ENCODE measurements around the gene YJEFN3.

Gene YJEFN3

GRCh38 chr19:19543101-19543500 is 14.4 kb downstream of the YJEFN3 start:
- no peaks in the 10 kb centered on the region for H3K36me3 ChIP-seq (ENCODE audit: control insufficient read depth, insufficient read depth, low read length)

DNA sequence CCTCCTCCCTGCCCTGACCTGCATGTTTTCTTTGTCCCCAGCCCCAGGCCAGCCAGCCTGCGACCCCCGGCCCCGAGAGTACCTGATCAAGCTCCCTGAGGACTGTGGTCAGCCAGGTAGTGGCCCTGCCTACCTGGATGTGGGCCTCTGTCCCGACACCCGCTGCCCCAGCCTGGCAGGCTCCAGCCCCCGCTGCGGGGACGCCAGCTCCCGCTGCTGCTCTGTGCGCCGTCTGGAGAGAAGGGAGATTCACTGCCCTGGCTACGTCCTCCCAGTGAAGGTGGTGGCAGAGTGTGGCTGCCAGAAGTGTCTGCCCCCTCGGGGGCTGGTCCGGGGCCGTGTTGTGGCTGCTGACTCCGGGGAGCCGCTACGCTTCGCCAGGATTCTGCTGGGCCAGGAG is 14.9 kb downstream of the YJEFN3 start:
- no peak overlapping the region for H3K4me3 ChIP-seq (ENCODE audit: low read depth, low read length)
- H3K27me3 ChIP-seq (ENCODE audit: control insufficient read depth, insufficient read depth, low read length), result peaks cover 22% of the 10 kb centered on the region
- H3K9ac ChIP-seq (ENCODE audit: low read length), result no peak overlapping the region
- no peaks in the 10 kb centered on the region for H3K36me3 ChIP-seq (ENCODE audit: control insufficient read depth, insufficient read depth, low read length)
- H3K27ac ChIP-seq (ENCODE audit: low read depth, low read length), result no peak overlapping the region
- peaks cover 8% of the 10 kb centered on the region; the same call in 1 of the 2 replicates for H3K4me1 ChIP-seq (ENCODE audit: control insufficient read depth, insufficient read depth, low read length)
- H3K9me3 ChIP-seq (ENCODE audit: control insufficient read depth, insufficient read depth, low read depth, low read length), result no peaks in the 10 kb centered on the region

More at GRCh38 chr19:19543101-19543500, 14.4 kb downstream of the YJEFN3 start:
- Histone ChIP-seq H3K27me3 (ENCODE audit: control insufficient read depth, insufficient read depth, low read length) (peaks cover 27% of the 10 kb centered on the region), H3K9ac (ENCODE audit: low read length) (no peak overlapping the region), H3K27ac (ENCODE audit: low read depth, low read length) (no peak overlapping the region), H3K9me3 (ENCODE audit: control insufficient read depth, insufficient read depth, low read depth, low read length) (no peaks in the 10 kb centered on the region), H3K4me1 (ENCODE audit: control insufficient read depth, insufficient read depth, low read length) (peaks cover 8% of the 10 kb centered on the region; the same call in 1 of the 2 replicates), H3K4me3 (ENCODE audit: low read depth, low read length) (no peak overlapping the region)

DNA sequence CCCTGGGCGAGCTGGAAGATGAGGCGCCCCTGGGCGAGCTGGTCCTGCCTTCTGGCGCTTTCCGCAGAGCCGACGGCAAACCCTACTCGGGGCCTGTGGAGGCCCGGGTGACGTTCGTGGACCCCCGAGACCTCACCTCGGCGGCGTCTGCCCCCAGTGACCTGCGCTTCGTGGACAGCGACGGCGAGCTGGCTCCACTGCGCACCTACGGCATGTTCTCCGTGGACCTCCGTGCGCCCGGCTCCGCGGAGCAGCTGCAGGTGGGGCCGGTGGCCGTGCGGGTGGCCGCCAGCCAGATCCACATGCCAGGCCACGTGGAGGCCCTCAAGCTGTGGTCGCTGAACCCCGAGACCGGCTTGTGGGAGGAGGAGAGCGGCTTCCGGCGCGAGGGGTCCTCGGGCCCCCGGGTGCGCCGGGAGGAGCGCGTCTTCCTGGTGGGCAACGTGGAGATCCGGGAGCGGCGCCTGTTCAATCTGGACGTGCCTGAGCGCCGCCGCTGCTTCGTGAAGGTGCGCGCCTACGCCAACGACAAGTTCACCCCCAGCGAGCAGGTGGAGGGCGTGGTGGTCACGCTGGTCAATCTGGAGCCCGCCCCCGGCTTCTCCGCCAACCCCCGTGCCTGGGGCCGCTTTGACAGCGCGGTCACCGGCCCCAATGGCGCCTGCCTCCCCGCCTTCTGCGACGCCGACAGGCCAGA is 15.7 kb downstream of the YJEFN3 start:
- no peak overlapping the region for H3K4me3 ChIP-seq (ENCODE audit: low read depth, low read length)
- no peaks in the 10 kb centered on the region for H3K9me3 ChIP-seq (ENCODE audit: control insufficient read depth, insufficient read depth, low read depth, low read length)

DNA sequence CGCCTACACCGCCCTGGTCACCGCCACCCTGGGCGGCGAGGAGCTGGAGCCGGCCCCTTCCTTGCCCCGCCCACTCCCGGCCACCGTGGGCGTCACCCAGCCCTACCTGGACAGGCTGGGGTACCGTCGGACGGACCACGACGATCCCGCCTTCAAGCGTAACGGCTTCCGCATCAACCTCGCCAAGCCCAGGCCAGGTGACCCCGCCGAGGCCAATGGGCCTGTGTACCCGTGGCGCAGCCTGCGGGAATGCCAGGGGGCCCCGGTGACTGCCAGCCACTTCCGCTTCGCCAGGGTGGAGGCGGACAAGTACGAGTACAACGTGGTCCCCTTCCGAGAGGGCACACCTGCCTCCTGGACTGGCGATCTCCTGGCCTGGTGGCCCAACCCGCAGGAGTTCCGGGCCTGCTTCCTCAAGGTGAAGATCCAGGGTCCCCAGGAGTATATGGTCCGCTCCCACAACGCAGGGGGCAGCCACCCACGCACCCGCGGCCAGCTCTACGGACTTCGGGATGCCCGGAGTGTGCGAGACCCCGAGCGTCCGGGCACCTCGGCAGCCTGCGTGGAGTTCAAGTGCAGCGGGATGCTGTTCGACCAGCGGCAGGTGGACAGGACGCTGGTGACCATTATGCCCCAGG is 16.4 kb downstream of the YJEFN3 start:
- Histone ChIP-seq H3K27me3 (ENCODE audit: control insufficient read depth, insufficient read depth, low read length) (peaks cover 7% of the 10 kb centered on the region), H3K9me3 (ENCODE audit: control insufficient read depth, insufficient read depth, low read depth, low read length) (no peaks in the 10 kb centered on the region), H3K27ac (ENCODE audit: low read depth, low read length) (no peak overlapping the region), H3K4me3 (ENCODE audit: low read depth, low read length) (no peak overlapping the region), H3K36me3 (ENCODE audit: control insufficient read depth, insufficient read depth, low read length) (no peaks in the 10 kb centered on the region), H3K9ac (ENCODE audit: low read length) (no peak overlapping the region), H3K4me1 (ENCODE audit: control insufficient read depth, insufficient read depth, low read length) (peaks cover 2% of the 10 kb centered on the region; the same call in 1 of the 2 replicates)

More for the DNA sequence above, 15.7 kb downstream of the YJEFN3 start:
- Histone ChIP-seq H3K27me3 (ENCODE audit: control insufficient read depth, insufficient read depth, low read length) (peaks cover 14% of the 10 kb centered on the region), H3K27ac (ENCODE audit: low read depth, low read length) (no peak overlapping the region), H3K4me1 (ENCODE audit: control insufficient read depth, insufficient read depth, low read length) (peaks cover 8% of the 10 kb centered on the region; the same call in 1 of the 2 replicates), H3K36me3 (ENCODE audit: control insufficient read depth, insufficient read depth, low read length) (no peaks in the 10 kb centered on the region), H3K9ac (ENCODE audit: low read length) (no peak overlapping the region)

- Histone ChIP-seq H3K27ac (ENCODE audit: low read depth, low read length) (no peak overlapping the region), H3K4me3 (ENCODE audit: low read depth, low read length) (no peak overlapping the region), H3K9ac (ENCODE audit: low read length) (no peak overlapping the region), H3K27me3 (ENCODE audit: control insufficient read depth, insufficient read depth, low read length) (peaks cover 3% of the 10 kb centered on the region), H3K4me1 (ENCODE audit: control insufficient read depth, insufficient read depth, low read length) (no peaks in the 10 kb centered on the region; the same call in 1 of the 2 replicates), H3K9me3 (ENCODE audit: control insufficient read depth, insufficient read depth, low read depth, low read length) (no peaks in the 10 kb centered on the region), H3K36me3 (ENCODE audit: control insufficient read depth, insufficient read depth, low read length) (no peaks in the 10 kb centered on the region)
These were observed 17.0 kb downstream of the YJEFN3 start for GRCh38 chr19:19545707-19546106.

DNA sequence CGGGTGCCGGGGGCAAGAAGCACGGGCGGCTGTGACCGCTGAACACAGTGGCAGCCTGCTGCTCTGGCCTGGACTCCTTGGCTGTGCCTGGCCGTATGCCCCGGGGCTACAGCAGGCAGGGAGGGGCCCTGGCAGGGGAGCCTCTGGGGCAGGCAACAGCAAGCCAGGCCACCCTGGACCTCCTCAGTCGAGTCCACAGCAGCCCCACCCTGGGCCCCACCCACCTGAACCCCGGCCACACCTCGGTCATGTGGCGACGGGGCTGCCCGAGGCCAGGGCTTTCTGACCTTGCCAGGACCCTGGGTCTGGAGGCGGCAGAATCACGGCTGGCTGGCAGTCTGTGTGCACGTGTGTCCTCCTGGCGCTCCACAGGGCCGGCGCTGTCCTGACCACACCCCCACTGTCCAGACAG is 18.0 kb downstream of the YJEFN3 start:
- Histone ChIP-seq H3K9ac (ENCODE audit: low read length) (no peak overlapping the region), H3K4me3 (ENCODE audit: low read depth, low read length) (no peak overlapping the region), H3K36me3 (ENCODE audit: control insufficient read depth, insufficient read depth, low read length) (no peaks in the 10 kb centered on the region), H3K27me3 (ENCODE audit: control insufficient read depth, insufficient read depth, low read length) (no peaks in the 10 kb centered on the region), H3K4me1 (ENCODE audit: control insufficient read depth, insufficient read depth, low read length) (no peaks in the 10 kb centered on the region), H3K27ac (ENCODE audit: low read depth, low read length) (no peak overlapping the region), H3K9me3 (ENCODE audit: control insufficient read depth, insufficient read depth, low read depth, low read length) (no peaks in the 10 kb centered on the region)

- Histone ChIP-seq H3K9me3 (ENCODE audit: control insufficient read depth, insufficient read depth, low read depth, low read length) (no peaks in the 10 kb centered on the region), H3K36me3 (ENCODE audit: control insufficient read depth, insufficient read depth, low read length) (no peaks in the 10 kb centered on the region), H3K9ac (ENCODE audit: low read length) (no peak overlapping the region), H3K27ac (ENCODE audit: low read depth, low read length) (no peak overlapping the region), H3K27me3 (ENCODE audit: control insufficient read depth, insufficient read depth, low read length) (no peaks in the 10 kb centered on the region), H3K4me1 (ENCODE audit: control insufficient read depth, insufficient read depth, low read length) (no peaks in the 10 kb centered on the region), H3K4me3 (ENCODE audit: low read depth, low read length) (no peak overlapping the region)
These were observed 19.1 kb downstream of the YJEFN3 start for GRCh38 chr19:19547674-19548336.

DNA sequence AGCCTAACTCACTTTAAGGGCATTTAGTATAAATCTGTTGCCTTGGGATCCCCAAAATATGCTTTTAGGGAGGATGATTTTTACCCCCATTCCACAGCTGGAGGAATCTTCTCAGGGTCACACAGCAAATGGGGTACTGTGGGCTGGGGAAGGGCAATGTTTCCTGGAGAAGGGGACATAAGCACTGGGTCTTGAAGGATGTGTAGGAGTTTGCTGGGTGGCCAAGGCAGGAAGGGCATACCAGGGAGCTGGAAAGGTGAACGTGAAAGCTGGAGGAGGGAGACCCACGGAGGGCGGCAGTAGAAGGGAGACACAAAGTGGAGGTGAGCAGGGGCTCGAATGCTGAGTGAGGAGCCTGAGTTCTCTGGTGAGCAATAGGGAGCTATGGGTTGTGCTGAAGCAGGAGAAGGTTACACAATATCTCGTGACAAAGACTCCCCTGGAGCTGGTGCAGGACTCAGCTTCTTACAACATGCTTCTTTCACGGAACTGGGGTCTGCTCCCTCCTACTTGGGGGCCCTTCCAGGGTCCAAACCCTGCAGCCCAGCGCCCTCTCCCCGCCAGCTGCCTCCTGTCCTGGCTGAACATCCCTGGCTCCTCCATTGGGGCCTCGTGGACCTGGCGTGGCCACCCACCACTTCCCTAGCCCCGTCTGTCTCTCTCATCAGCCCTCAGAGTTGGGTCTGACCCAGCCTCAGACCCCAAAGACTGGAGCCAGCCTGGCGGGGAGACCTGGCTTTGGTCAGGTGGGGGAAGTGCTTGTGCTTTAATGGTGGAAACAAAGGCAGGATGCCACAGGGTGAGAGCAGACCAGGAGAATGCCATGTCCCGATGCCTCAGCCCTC is 20.4 kb downstream of the YJEFN3 start:
- no peaks in the 10 kb centered on the region for H3K9me3 ChIP-seq (ENCODE audit: control insufficient read depth, insufficient read depth, low read depth, low read length)
- H3K27ac ChIP-seq (ENCODE audit: low read depth, low read length), result no peak overlapping the region
- H3K36me3 ChIP-seq (ENCODE audit: control insufficient read depth, insufficient read depth, low read length), result no peaks in the 10 kb centered on the region
- no peak overlapping the region for H3K4me3 ChIP-seq (ENCODE audit: low read depth, low read length)
- H3K9ac ChIP-seq (ENCODE audit: low read length), result no peak overlapping the region
- no peaks in the 10 kb centered on the region for H3K4me1 ChIP-seq (ENCODE audit: control insufficient read depth, insufficient read depth, low read length)
- no peaks in the 10 kb centered on the region for H3K27me3 ChIP-seq (ENCODE audit: control insufficient read depth, insufficient read depth, low read length)

DNA sequence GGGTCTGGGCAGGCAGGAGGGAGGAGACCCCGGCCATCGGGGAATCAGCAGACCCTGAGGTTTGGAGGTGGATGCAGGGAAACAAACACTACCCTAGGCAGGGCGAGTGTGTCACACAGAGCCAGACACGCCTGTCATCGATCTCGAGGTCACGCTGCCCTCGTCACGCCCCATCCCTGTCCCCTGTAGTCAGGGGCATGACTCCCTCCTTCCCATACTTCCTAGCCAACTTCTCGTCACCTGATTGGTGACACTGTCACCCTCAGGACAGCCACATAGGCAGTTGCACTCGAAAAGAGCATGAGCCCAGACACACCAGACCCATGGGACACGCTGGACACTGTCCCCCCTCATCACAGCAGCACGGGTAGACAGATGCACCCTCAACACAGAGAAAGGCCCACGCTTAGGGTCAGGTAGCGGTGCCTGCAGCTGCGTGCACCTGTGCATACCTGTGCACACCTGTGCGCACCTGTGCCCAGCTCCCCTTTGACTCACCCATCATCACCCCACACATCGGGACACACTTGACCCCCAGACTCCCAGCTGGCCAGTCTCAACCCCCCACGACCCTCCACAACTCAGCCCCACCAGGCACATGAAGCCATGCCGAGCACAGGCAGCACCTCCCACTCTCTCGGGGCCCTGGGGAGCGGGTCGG is 21.2 kb downstream of the YJEFN3 start:
- Histone ChIP-seq H3K36me3 (ENCODE audit: control insufficient read depth, insufficient read depth, low read length) (no peaks in the 10 kb centered on the region), H3K27ac (ENCODE audit: low read depth, low read length) (no peak overlapping the region), H3K4me1 (ENCODE audit: control insufficient read depth, insufficient read depth, low read length) (no peaks in the 10 kb centered on the region), H3K9ac (ENCODE audit: low read length) (no peak overlapping the region), H3K4me3 (ENCODE audit: low read depth, low read length) (no peak overlapping the region), H3K9me3 (ENCODE audit: control insufficient read depth, insufficient read depth, low read depth, low read length) (no peaks in the 10 kb centered on the region), H3K27me3 (ENCODE audit: control insufficient read depth, insufficient read depth, low read length) (no peaks in the 10 kb centered on the region)

DNA sequence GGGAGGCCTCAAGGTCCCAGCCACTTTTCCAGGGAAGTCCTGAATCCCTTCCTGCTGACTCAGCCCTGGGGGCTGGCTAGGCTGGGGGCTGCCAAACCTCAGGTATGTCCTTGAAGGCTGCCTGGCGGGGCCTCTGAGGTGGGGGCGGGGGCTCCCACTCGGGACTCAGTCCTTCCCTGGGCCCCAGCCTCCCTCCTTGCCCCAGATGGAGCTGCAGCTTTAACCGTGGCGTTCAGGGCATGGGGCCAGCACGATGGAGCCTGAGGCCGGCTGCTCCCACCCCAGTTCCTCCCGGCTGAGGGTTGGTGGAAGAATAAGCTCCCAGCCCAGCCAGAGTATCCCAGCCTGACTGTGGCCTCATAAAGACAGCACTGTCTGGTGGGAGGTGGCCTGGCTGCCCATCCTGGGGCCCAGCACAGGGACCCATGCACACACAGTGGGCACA is 21.8 kb downstream of the YJEFN3 start:
- Histone ChIP-seq H3K9me3 (ENCODE audit: control insufficient read depth, insufficient read depth, low read depth, low read length) (no peaks in the 10 kb centered on the region), H3K27ac (ENCODE audit: low read depth, low read length) (no peak overlapping the region), H3K4me1 (ENCODE audit: control insufficient read depth, insufficient read depth, low read length) (no peaks in the 10 kb centered on the region), H3K27me3 (ENCODE audit: control insufficient read depth, insufficient read depth, low read length) (no peaks in the 10 kb centered on the region), H3K36me3 (ENCODE audit: control insufficient read depth, insufficient read depth, low read length) (no peaks in the 10 kb centered on the region), H3K4me3 (ENCODE audit: low read depth, low read length) (no peak overlapping the region), H3K9ac (ENCODE audit: low read length) (no peak overlapping the region)
